Gastrocnemius medialis (tissue), 4 donors: ENCODE results near the gene MAP7. TPM values are rescaled to one million over a fixed set of nuclear protein-coding genes. Genes with fewer than 3 reads are reported as not detected.
"Not testable (repeated sequence)": the region's sequence is repeated elsewhere in the genome, so short reads cannot be mapped to it uniquely, and the experiment has no call there.

ENCODE experiments used
- ATAC-seq, 2 donors: fragments of 150-250 bp; one replicate each; pipeline ENCODE4 v1.9.1; 2016
- DNase-seq, 2 donors: peaks; one replicate each; pipeline ENCODE4 v3.0.0-alpha.2; 2019
- H3K27ac ChIP-seq, 4 donors: fragments of 200-600 bp; sonication (generic); 1 replicate in 1 of 4; 2 replicates in 3 of 4; pipeline ENCODE4 v1.5.1; 2016 to 2018; ENCODE audit warnings: mild to moderate bottlenecking in 2 of 4, moderate library complexity in 1 of 4
- H3K27me3 ChIP-seq, 3 donors: fragments of 200-600 bp; sonication (generic) in 2 of 3; 1 replicate in 1 of 3; 2 replicates in 2 of 3; pipeline versions ENCODE4 v1.5.1 to v1.6.0; 2016 to 2019; ENCODE audit warnings: mild to moderate bottlenecking in 1 of 3, moderate library complexity in 1 of 3
- H3K36me3 ChIP-seq, 2 donors: fragments of 200-600 bp; sonication (generic) in 1 of 2; one replicate each; pipeline ENCODE4 v1.5.1; 2017 to 2018
- H3K4me1 ChIP-seq, 2 donors: fragments of 200-600 bp; sonication (generic) in 1 of 2; one replicate each; pipeline ENCODE4 v1.5.1; 2016 to 2017; ENCODE audit warnings: mild to moderate bottlenecking in 2 of 2
- H3K4me3 ChIP-seq, 4 donors: fragments of 200-600 bp; sonication (generic) in 3 of 4; 1 replicate in 1 of 4; 2 replicates in 3 of 4; pipeline ENCODE4 v1.5.1; 2016 to 2019; ENCODE audit warnings: mild to moderate bottlenecking in 2 of 4
- H3K9me3 ChIP-seq, 3 donors: fragments of 200-600 bp; sonication (generic) in 2 of 3; 1 replicate in 1 of 3; 2 replicates in 2 of 3; pipeline ENCODE4 v1.5.1; 2016 to 2019
- POLR2A ChIP-seq, 2 donors: fragments of 450-650 bp; IDR thresholded peaks; one replicate each; pipeline ENCODE4 v1.6.1; 2017; ENCODE audit warnings: antibody characterized with exemption in 2 of 2, mild to moderate bottlenecking in 2 of 2, moderate library complexity in 2 of 2
- in situ Hi-C, 4 donors: fragments of 200-750 bp; cut with MboI; loops; one replicate each; pipeline versions ENCODE4 v1.15.0 to v1.8.0; 2017; ENCODE audit warnings: low sequenced_read_pairs in 4 of 4
- intact Hi-C: fragments of 100-400 bp; cut with DNase I; formaldehyde crosslinking; loops from one replicate; pipeline ENCODE4 v1.15.1; 2023; ENCODE audit warnings: low total_unique reads
- total RNA-seq, 4 donors: library from RNA; depleted of rRNA; stranded (reverse); fragments of >200 nt; gene quantifications; one replicate each; pipeline versions ENCODE4 v1.1.0 to v1.2.3, GENCODE V29; 2016
- TF ChIP-seq, protein P1 (sequence below), 5 experiments: fragments of 450-650 bp in 3 of 5; fragments of 200-600 bp in 2 of 5; sonication (generic) in 2 of 5; IDR thresholded peaks in 4 of 5; conservative IDR thresholded peaks in 1 of 5; 1 replicate in 4 of 5; 2 replicates in 1 of 5; pipeline ENCODE4 v1.5.1; 2016 to 2019; ENCODE audit warnings: antibody characterized with exemption in 5 of 5, mild to moderate bottlenecking in 3 of 5, moderate library complexity in 3 of 5

The MAP7 gene
- total RNA-seq, 4 donors from 2014 or later: 0.22 to 0.56 (median 0.39) TPM

DNA sequence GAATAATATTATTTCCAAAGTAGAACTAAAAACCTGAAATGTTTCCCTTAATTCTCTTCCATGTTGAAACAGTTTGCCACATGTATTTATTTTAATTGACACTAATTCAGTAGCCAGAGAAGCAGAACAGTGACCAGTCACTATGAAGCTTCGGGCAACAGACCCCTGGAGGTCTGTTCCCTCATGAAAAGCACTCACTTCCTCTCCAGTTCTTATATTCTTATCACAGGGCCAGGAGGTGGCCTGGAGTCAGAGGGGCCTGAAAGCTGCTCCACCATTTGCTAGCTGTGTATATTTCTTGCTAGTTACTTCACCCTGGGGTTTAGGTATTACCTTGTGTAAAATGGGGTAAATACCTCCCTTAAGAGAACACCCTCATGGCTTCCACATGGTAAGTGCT lies 49.1 kb downstream of the MAP7 start:
- Histone ChIP-seq H3K9me3 (no peaks in the 10 kb centered on the region), H3K4me3 (no peak overlapping the region), H3K27me3 (no peaks in the 10 kb centered on the region), H3K4me1 (no peaks in the 10 kb centered on the region), H3K27ac (no peak overlapping the region), H3K36me3 (no peaks in the 10 kb centered on the region)
- DNase-seq (no peak), ATAC-seq (no peak)
- TF ChIP-seq, protein P1, sequence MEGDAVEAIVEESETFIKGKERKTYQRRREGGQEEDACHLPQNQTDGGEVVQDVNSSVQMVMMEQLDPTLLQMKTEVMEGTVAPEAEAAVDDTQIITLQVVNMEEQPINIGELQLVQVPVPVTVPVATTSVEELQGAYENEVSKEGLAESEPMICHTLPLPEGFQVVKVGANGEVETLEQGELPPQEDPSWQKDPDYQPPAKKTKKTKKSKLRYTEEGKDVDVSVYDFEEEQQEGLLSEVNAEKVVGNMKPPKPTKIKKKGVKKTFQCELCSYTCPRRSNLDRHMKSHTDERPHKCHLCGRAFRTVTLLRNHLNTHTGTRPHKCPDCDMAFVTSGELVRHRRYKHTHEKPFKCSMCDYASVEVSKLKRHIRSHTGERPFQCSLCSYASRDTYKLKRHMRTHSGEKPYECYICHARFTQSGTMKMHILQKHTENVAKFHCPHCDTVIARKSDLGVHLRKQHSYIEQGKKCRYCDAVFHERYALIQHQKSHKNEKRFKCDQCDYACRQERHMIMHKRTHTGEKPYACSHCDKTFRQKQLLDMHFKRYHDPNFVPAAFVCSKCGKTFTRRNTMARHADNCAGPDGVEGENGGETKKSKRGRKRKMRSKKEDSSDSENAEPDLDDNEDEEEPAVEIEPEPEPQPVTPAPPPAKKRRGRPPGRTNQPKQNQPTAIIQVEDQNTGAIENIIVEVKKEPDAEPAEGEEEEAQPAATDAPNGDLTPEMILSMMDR (IDR thresholded peaks at IDR 0.05 in 4 of 5, conservative IDR thresholded peaks at IDR 0.05 in 1 of 5): no peak
- no peak for TF ChIP-seq POLR2A (IDR thresholded peaks at IDR 0.05)
- in situ Hi-C loops (no loop called here), intact Hi-C loops (no loop called here)

DNA sequence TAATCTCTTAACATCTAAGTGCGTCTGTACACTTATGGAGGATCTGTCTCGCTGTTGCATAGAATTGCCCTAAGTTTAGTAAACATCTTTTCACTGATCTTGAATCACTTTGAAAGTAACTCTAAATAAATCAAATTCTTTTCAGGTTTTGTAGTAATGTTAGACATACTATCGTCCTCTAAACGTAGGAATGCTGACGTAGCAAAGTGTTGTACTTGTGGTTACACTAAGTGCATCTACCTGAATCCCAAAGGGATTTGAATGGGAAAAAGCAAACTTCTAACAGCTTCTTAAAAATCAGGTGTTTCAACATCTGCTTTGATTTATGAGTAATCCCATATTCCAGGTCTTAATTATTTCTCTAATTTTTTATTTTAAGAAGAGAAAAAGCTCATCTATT lies 49.8 kb downstream of the MAP7 start:
- no peaks in the 10 kb centered on the region for H3K27me3 ChIP-seq
- no peaks in the 10 kb centered on the region for H3K4me1 ChIP-seq
- H3K36me3 ChIP-seq: no peaks in the 10 kb centered on the region
- H3K9me3 ChIP-seq: no peaks in the 10 kb centered on the region
- no peak for TF ChIP-seq POLR2A (IDR thresholded peaks at IDR 0.05)
- TF ChIP-seq, protein P1 (IDR thresholded peaks at IDR 0.05 in 4 of 5, conservative IDR thresholded peaks at IDR 0.05 in 1 of 5): no peak
- intact Hi-C loops: no loop called here
- no peak for ATAC-seq
- H3K4me3 ChIP-seq: no peak overlapping the region
- no peak overlapping the region for H3K27ac ChIP-seq
- DNase-seq: no peak
- in situ Hi-C loops: no loop called here

DNA sequence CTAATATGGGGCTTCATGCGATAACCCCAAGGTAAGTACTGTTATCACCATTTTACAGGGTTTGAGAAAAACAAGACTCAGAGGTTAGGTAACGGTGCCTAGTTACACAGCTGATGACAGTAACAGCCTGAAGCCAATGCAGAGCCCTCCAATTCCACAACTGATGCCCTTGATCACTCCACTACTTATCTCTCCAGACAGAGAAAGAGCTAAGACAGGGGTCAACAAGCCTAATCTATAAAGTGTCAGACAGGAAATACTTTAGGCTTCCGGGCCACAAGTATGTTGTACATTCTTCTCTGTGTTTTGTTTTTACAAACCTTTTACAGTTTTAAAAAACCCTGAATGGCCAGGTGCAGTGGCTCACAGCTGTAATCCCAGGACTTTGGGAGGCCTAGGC lies 50.9 kb downstream of the MAP7 start:
- Histone ChIP-seq H3K36me3 (no peaks in the 10 kb centered on the region), H3K9me3 (no peaks in the 10 kb centered on the region), H3K4me1 (no peaks in the 10 kb centered on the region), H3K4me3 (no peak overlapping the region), H3K27ac (no peak overlapping the region), H3K27me3 (no peaks in the 10 kb centered on the region)
- DNase-seq: no peak
- ATAC-seq: no peak
- in situ Hi-C loops (no loop called here), intact Hi-C loops (no loop called here)
- no peak for TF ChIP-seq POLR2A (IDR thresholded peaks at IDR 0.05)
- TF ChIP-seq, protein P1 (IDR thresholded peaks at IDR 0.05 in 4 of 5, conservative IDR thresholded peaks at IDR 0.05 in 1 of 5): no peak

DNA sequence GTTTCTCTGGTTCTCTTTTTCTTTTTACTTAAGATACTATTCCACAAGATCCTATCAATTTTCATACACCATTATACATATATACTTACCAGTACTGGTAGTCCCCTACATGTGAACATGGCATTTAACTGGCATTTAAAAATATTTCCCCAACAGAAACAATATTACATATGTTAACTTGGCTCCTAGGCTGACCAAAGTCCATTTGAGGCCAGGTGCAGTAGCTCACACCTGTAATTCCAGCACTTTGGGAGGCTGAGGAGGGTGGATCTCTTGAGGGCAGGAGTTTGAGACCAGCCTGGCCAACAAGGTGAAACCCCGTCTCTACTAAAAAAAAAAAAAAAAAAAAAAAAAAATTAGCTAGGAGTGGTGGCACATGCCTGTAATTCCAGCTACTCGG lies 53.8 kb downstream of the MAP7 start:
- H3K36me3 ChIP-seq, H3K27ac ChIP-seq, ATAC-seq, in situ Hi-C loops, intact Hi-C loops, DNase-seq, H3K4me3 ChIP-seq, H3K4me1 ChIP-seq, H3K27me3 ChIP-seq, H3K9me3 ChIP-seq: not testable (repeated sequence)

DNA sequence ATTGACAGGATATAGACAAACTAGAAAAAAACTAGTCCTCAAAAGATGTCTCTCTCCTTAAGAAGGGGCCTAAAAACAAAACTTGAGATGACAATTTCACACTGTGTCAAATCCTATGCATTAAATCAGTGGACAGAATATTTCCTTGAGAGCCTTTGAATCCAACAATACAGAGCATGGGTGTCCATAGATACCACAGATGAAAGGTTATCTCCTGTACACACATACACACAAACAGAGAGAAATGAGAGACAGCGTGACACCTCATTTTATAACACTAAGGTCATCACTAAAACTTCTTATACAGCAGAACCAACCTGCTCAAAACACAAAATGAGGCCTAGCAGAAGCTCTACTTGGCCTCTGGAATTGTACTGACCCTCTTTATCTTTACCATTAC lies 55.5 kb downstream of the MAP7 start:
- Histone ChIP-seq H3K9me3 (no peaks in the 10 kb centered on the region), H3K27ac (no peak overlapping the region), H3K4me1 (no peaks in the 10 kb centered on the region), H3K4me3 (no peak overlapping the region), H3K27me3 (no peaks in the 10 kb centered on the region), H3K36me3 (no peaks in the 10 kb centered on the region)
- intact Hi-C loops (no loop called here), in situ Hi-C loops (no loop called here)
- DNase-seq (no peak), ATAC-seq (no peak)
- TF ChIP-seq, protein P1 (IDR thresholded peaks at IDR 0.05 in 4 of 5, conservative IDR thresholded peaks at IDR 0.05 in 1 of 5): no peak
- no peak for TF ChIP-seq POLR2A (IDR thresholded peaks at IDR 0.05)
